Eye (tissue), 1 donor: ENCODE measurements around the gene PRMT6.
"Not testable (repeated sequence)": the region's sequence is repeated elsewhere in the genome, so short reads cannot be mapped to it uniquely, and the experiment has no call there.

ENCODE experiments used
- DNase-seq: peaks from one replicate; pipeline ENCODE4 v3.0.0-alpha.2; 2015

The PRMT6 gene

GRCh38 chr1:107056426-107057196 is at the start of gene PRMT6:
TSS of gene PRMT6 (plus strand) at chr1:107056674. CDS start at chr1:107056716, 42 bp downstream.
- DNase-seq, result peak; percentile 95

- DNase-seq, result peak; percentile 26
Measured at GRCh38 chr1:107009281-107009680, 47.2 kb upstream of the PRMT6 start.

DNA sequence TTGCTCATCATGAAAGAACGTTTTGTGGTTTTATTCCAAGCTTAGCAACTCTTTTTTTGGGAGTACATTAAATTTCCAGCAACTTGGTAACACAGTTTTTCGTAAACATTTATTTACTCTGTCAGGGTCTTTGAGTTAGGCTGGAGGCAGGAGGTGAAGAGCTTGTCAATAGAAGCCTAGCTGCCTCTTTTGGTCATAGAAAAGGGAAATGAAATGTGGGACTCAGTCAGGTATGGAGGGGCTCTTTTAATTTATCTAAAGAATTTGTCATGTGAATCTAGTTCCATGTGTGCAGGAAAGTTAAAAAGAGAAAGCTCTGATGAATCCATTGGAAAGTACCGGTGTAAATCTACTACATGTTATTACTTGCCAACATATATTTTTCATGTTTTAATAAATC is 45.9 kb upstream of the PRMT6 start:
- no peak for DNase-seq

- DNase-seq, result no peak
Measured at GRCh38 chr1:107016376-107016978, 40.0 kb upstream of the PRMT6 start.

- DNase-seq, result no peak
Measured at GRCh38 chr1:107018445-107018844, 38.0 kb upstream of the PRMT6 start.

DNA sequence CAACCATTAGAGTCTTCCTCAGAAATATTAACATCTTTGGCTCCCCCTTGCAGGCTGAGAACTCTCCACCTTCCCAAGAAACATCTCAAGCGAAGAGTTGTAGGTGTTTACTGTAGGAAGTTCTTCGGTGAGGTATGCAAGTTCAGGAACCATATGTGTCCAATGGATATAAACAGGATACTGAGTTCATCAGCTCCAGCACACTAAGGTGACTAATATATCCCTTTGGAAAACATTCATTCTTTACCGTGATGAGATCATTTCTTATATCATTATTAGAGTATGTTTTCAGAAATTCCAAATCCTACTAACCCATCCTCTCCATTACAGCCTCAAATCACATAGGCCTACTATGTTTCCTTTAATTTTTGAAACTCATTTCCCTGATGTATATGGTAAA is 37.3 kb upstream of the PRMT6 start:
- no peak for DNase-seq

DNA sequence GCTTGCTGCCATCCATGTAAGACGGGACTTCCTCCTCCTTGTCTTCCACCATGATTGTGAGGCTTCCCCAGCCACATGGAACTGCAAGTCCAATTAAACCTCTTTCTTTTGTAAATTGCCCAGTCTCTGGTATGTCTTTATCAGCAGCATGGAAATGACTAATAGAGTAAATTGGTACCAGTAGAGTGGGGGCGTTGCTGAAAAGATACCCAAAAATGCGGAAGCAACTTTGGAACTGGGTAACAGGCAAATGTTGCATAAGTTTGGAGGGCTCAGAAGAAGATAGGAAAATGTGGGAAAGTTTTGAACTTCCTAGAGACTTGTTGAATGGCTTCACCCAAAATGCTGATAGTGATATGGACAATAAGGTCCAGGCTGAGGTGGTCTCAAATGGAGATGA is 17.6 kb upstream of the PRMT6 start:
- DNase-seq, result not testable (repeated sequence)

DNA sequence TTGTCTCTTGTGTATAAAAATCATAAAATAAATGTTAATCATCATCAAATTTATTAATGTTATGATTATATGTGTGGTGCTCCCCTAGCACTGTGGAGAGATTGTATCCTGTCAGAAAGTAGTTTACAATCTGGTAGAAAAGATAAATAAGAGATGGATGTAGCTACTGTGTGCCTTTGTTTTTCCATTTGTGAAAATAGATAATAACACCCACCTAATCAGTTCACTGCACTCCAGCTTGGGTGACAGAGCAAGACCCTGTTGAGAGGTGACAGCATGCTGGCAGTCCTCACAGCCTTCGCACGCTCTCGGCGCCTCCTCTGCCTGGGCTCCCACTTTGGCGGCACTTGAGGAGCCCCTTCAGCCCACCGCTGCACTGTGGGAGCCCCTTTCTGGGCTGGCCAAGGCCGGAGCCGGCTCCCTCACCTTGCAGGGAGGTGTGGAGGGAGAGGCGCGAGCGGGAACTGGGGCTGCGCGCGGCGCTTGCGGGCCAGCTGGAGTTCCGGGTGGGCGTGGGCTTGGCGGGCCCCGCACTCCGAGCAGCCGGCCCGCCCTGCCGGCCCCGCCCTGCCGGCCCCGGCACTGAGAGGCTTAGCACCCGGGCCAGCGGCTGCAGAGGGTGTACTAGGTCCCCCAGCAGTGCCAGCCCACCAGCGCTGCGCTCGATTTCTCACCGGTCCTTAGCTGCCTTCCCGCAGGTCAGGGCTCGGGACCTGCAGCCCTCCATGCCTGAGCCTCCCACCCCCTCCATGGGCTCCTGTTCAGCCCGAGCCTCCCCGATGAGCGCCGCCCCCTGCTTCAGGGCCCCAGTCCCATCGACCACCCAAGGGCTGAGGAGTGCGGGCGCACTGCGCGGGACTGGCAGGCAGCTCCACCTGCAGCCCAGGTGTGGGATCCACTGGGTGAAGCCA is 11.9 kb upstream of the PRMT6 start:
- not testable (repeated sequence) for DNase-seq

GRCh38 chr1:107047602-107048001 is 8.9 kb upstream of the PRMT6 start:
- no peak for DNase-seq

DNA sequence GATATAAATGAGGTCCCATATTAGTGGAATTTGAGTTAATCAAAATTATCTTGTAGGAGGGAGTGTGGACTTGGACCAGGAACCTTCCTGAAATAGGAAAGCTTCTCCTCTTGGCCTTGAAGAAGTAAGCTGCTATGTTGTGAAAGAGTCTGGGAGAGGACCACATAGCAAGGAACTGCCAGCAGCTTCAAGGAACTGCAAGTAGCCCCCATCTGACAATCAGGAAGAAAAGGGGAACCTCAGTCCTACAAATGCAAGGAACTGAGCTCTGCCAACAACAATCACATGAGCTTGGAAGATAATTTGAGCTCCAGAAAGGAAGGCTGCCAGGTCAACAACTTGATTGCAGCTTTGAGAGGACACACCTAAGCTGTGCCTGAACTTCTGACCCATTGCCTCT is 8.2 kb upstream of the PRMT6 start:
- DNase-seq, result no peak

- DNase-seq, result no peak
Measured at GRCh38 chr1:107051266-107051665, 5.2 kb upstream of the PRMT6 start.

- not testable (repeated sequence) for DNase-seq
Measured at GRCh38 chr1:107055919-107056425, 502 bp upstream of the PRMT6 start.

- DNase-seq, result peak; percentile 91
Measured at GRCh38 chr1:107057197-107058133, 991 bp downstream of the PRMT6 start.

- peak; percentile 9 for DNase-seq
Measured at GRCh38 chr1:107058245-107059032, 2.0 kb downstream of the PRMT6 start.

DNA sequence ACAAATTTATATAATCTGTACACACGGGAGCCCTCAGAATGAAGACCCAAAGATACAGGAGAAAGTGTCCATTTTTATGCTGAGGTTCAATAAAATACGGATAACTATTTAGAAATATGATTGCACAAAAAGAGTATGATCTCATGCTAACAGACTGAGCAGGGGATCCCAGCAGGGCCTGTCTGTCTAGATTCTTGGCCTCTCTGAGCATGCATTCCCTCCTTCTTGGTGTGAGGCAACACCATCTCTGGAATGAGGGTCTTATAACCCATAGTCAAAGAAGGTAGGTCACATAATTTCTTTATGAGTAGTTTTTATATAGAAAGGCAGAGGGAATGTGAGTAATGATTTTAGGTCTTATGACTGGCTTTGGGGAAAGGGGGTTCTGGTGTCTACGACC is 5.4 kb downstream of the PRMT6 start:
- DNase-seq, result no peak

GRCh38 chr1:107073493-107073892 is 17.0 kb downstream of the PRMT6 start:
- no peak for DNase-seq

- DNase-seq, result no peak
Measured at GRCh38 chr1:107076841-107077240, 20.4 kb downstream of the PRMT6 start.

GRCh38 chr1:107079249-107079648 is 22.8 kb downstream of the PRMT6 start:
- no peak for DNase-seq

GRCh38 chr1:107081102-107081501 is 24.6 kb downstream of the PRMT6 start:
- no peak for DNase-seq

- DNase-seq, result no peak
Measured at GRCh38 chr1:107091418-107091817, 34.9 kb downstream of the PRMT6 start.

- DNase-seq, result not testable (repeated sequence)
Measured at GRCh38 chr1:107093395-107093794, 36.9 kb downstream of the PRMT6 start.
